ENCODE results near the gene TRHDE.

GRCh38 chr12:72323881-72324280, 51.7 kb downstream of the TRHDE start:
- no peak for TF ChIP-seq CTCF (IDR thresholded peaks at IDR 0.05; ENCODE audit: low read depth, low read length)
- TF ChIP-seq, protein P1, sequence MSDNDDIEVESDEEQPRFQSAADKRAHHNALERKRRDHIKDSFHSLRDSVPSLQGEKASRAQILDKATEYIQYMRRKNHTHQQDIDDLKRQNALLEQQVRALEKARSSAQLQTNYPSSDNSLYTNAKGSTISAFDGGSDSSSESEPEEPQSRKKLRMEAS (IDR thresholded peaks at IDR 0.05; ENCODE audit: low read depth, low read length): no peak
- TF ChIP-seq POLR2A (IDR thresholded peaks at IDR 0.05; ENCODE audit: extremely low read depth, insufficient read length): no peak
- TF ChIP-seq MYC (IDR thresholded peaks at IDR 0.05; ENCODE audit: low read depth, low read length): no peak

Measured in NB4 (cell line).